PFSK-1 (cell line): ENCODE measurements around the gene PREP.

ENCODE experiments used
- POLR2AphosphoS5 ChIP-seq: IDR thresholded peaks from 2 replicates; pipeline ENCODE4 v1.6.1; 2012; ENCODE audit warnings: low read depth, mild to moderate bottlenecking, control low read depth, low read length, moderate library complexity
- REST ChIP-seq, 2 experiments: IDR thresholded peaks; 2 replicates each; pipeline versions ENCODE4 v1.6.1 to v1.8.0; 2011 to 2012; ENCODE audit warnings: low read depth in 2 of 2, low read length in 2 of 2, control low read depth in 1 of 2, inconsistent platforms in 1 of 2, mild to moderate bottlenecking in 1 of 2, moderate library complexity in 1 of 2; ENCODE audit not compliant: insufficient read depth in 1 of 2
- SIN3A ChIP-seq: IDR thresholded peaks from 2 replicates; pipeline ENCODE4 v1.6.1; 2012; ENCODE audit warnings: mild to moderate bottlenecking, low read length, moderate library complexity, borderline replicate concordance; ENCODE audit not compliant: insufficient read depth
- TAF1 ChIP-seq: IDR thresholded peaks from 2 replicates; pipeline ENCODE4 v1.6.1; 2012; ENCODE audit warnings: low read length, control low read depth, borderline replicate concordance; ENCODE audit not compliant: insufficient read depth

DNA sequence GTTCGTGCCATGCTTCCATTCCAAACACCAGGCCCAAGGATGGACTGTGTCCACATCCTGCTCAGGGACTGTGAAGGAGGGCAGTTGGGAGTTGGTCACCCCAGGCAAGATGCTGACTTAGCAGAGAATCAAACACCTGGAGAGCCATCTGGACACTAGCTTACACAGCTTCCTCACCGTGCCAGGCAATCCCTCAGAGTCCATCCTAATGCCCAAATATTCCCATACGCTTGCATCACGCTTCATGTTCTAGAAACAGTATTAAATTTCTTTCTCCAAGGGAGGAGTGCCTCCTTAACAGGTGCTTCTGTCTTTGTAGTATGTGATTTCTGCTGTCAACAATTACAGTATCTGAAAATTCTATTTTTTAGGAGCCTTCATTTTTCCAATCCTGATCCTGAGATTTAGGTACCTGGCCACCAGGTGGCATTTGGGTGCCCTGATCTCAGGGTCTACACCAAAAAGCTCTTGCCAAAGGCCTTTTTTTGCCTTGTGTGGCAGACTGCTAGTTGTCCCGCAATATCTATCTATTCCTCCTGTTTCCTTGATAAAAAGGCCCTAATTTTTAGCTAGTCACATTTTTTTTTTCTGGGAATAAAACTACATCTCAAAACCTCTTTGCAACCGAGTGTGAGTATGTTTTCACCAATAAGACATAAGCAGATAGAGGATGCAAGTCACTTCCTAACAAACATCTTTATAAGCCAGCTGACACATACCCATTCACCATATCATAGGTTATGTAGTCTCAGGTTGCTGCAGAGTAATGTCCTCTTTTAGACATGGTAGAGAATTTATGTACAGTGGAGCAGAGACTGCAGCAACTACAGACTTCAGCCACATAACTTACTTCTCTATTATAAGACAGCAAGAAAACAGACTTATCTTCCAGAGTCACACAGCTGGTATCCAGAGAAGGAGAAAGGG is 85.0 kb downstream of the PREP start:
- TF ChIP-seq REST (IDR thresholded peaks at IDR 0.05; ENCODE audit: insufficient read depth in 1 of 2, low read depth in 2 of 2, low read length in 2 of 2) (no peak), POLR2AphosphoS5 (no peak), TAF1 (no peak), SIN3A (no peak)
